Measurements from ENCODE around the gene TRAPPC10.

DNA sequence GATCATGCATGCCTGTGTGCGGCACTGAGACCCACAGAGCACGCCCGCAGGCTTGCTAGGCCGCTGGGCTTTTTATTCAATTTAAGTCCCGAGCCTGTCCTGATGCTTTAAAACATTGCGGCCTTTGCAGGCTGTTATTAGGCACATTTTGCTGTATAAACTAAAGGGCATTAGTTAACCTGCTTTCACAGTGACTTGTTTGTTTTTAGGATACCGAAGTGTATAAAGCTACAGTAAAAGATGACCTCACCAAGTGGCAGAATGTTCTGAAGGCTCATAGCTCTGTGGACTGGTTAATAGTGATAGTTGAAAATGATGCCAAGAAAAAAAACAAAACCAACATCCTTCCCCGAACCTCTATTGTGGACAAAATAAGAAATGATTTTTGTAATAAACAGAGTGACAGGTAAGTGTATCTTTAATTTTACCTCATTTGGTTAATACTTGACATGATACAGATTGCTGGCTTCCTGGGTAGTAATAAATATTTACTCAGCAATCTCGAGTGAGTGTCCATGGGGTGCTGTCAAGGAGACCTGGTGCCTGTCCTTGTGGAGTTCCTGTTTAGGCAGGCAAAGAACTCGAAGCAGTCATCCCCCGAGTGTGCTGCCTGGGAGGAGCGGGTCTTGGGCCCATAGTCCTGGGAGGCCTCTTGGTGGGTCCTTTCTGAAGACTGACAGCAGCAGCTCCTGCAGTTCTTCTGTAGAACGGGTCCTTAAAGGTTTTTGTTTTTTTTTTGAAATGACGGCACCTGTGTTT lies 40.1 kb downstream of the TRAPPC10 start:
- TF ChIP-seq CREB1 (IDR thresholded peaks at IDR 0.05) = no peak
- TF ChIP-seq SIN3A (conservative IDR thresholded peaks at IDR 0.05 in 1 of 2, IDR thresholded peaks at IDR 0.05 in 1 of 2; ENCODE audit: low read depth in 1 of 2, low read length in 2 of 2) = no peak
- TF ChIP-seq POLR2AphosphoS5 (IDR thresholded peaks at IDR 0.05; ENCODE audit: low read depth, low read length) = no peak
- no peak for TF ChIP-seq EGR1 (IDR thresholded peaks at IDR 0.05; ENCODE audit: borderline replicate concordance, low read depth, low read length)
- no peak for TF ChIP-seq MAX (IDR thresholded peaks at IDR 0.05)
- TF ChIP-seq POLR2A (IDR thresholded peaks at IDR 0.05; ENCODE audit: control extremely low read depth in 1 of 2, low read depth in 2 of 2, low read length in 2 of 2) = no peak
- no peak for TF ChIP-seq SIX5 (IDR thresholded peaks at IDR 0.05; ENCODE audit: low read depth, low read length)
